Fibroblast of gingiva (primary cell): ENCODE measurements around the gene FGF8.

ENCODE experiments used
- DNase-seq: peaks from one replicate; pipeline ENCODE4 v3.0.0-alpha.2; 2011; ENCODE audit warnings: low read depth

The FGF8 gene

GRCh38 chr10:101725296-101726114 lies 50.4 kb downstream of the FGF8 start:
- DNase-seq = no peak

- no peak for DNase-seq
Measured at GRCh38 chr10:101724446-101724845, 51.5 kb downstream of the FGF8 start.

- no peak for DNase-seq
Measured at GRCh38 chr10:101723176-101723575, 52.7 kb downstream of the FGF8 start.

GRCh38 chr10:101721806-101722205 lies 54.1 kb downstream of the FGF8 start:
- no peak for DNase-seq

GRCh38 chr10:101720606-101721230 lies 55.2 kb downstream of the FGF8 start:
- no peak for DNase-seq
